Ovary (tissue), 3 donors: ENCODE data around the gene TIMM10.

Experiments used
- CTCF ChIP-seq, 3 donors: fragments of 450-650 bp in 2 of 3; fragments of 200-600 bp in 1 of 3; IDR thresholded peaks; one replicate each; pipeline versions ENCODE4 v1.5.1 to v1.8.0; 2016 to 2022; ENCODE audit warnings: antibody characterized with exemption in 3 of 3, mild to moderate bottlenecking in 1 of 3
- EP300 ChIP-seq: sonication (generic); formaldehyde crosslinking; IDR thresholded peaks from one replicate; pipeline ENCODE4 v1.6.1; 2017; ENCODE audit warnings: antibody characterized with exemption
- donor health status: DM: no; HTN: no; CAD: no.

GRCh38 chr11:57481315-57481714 is 49.2 kb downstream of the TIMM10 start:
- TF ChIP-seq CTCF (IDR thresholded peaks at IDR 0.05): no peak
- no peak for TF ChIP-seq EP300
